RWPE1 (cell line): ENCODE measurements around the gene PDE1A.

ENCODE experiments used
- CTCF ChIA-PET: fragments of 350-600 bp; sonication (Branson Sonifier 250); formaldehyde crosslinking; extraction: SDS; loops from one replicate; lab custom pipeline; 2021; lab: Yijun Ruan, JAX
- POLR2A ChIA-PET: fragments of 400-600 bp; formaldehyde crosslinking; extraction: SDS; loops from one replicate; lab custom pipeline; 2020; ENCODE audit warnings: antibody characterized with exemption; ENCODE audit not compliant: low non-redundant PET; lab: Yijun Ruan, JAX
- DNase-seq: peaks from one replicate; pipeline ENCODE4 v3.0.0; 2012; ENCODE audit warnings: low spot score
- H3K27ac ChIP-seq: fragments of 450-650 bp; 2 replicates; pipeline ENCODE4 v1.5.1; 2017
- TF ChIP-seq, protein P1 (sequence below): fragments of 450-650 bp; conservative IDR thresholded peaks from 2 replicates; pipeline ENCODE4 v1.5.1; 2017; ENCODE audit warnings: low read depth, mild to moderate bottlenecking

PDE1A gene

DNA sequence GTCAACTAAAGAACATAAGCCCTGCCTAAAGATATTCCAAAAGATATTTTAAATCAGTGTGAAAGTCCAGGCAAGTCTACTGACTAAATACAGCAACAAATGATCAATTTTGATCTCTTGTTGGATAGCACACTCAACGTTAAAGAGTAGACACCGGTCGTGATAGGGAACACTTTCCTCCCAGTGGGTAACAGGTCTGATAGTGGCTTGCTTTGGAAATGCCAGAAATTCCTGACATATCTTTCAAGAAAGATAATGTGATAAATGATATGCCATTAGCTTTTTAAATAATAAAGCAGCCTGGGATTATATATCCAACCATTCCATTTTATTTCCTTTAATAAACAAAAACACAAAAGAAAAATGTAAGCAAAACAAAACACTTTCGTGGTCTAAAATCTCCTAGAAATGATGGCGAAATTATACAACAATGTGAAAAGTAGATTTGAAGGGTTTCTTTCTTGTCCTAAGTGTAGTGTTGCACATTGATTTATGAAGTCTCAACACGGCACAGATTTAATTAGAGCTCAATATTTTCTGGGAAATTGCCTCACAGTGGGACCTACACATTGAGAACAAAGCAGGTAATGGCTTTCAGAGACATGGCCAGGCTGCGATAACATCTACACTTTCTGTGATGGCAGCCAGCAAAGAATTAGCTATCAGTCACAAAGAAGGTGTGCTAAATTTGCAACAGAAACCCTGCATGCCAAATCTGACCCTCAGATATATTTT is 282.6 kb downstream of the PDE1A start:
- no peak overlapping the region for H3K27ac ChIP-seq
- TF ChIP-seq, protein P1, sequence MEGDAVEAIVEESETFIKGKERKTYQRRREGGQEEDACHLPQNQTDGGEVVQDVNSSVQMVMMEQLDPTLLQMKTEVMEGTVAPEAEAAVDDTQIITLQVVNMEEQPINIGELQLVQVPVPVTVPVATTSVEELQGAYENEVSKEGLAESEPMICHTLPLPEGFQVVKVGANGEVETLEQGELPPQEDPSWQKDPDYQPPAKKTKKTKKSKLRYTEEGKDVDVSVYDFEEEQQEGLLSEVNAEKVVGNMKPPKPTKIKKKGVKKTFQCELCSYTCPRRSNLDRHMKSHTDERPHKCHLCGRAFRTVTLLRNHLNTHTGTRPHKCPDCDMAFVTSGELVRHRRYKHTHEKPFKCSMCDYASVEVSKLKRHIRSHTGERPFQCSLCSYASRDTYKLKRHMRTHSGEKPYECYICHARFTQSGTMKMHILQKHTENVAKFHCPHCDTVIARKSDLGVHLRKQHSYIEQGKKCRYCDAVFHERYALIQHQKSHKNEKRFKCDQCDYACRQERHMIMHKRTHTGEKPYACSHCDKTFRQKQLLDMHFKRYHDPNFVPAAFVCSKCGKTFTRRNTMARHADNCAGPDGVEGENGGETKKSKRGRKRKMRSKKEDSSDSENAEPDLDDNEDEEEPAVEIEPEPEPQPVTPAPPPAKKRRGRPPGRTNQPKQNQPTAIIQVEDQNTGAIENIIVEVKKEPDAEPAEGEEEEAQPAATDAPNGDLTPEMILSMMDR = no peak
- ChIA-PET CTCF (no interaction called here), POLR2A (no interaction called here)
- no peak for DNase-seq

DNA sequence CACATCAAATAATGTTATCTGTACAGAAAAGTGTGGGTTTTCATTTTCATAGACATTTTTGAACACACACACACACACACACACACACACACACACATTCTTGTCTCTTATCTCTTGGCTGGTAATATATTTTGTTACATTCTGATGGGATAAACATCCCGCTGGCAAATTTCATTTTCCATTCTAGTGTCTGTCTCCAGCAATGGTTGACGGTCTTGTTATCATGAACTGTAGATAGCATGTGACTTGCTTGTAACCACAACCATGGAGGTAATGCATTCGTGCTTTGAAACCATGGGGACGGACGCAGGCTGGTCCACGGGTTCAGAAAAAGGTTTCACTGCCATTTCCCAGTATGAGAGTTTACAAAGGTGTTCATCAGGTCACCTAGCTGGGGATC is 284.8 kb downstream of the PDE1A start:
- H3K27ac ChIP-seq = no peak overlapping the region
- no peak for DNase-seq
- POLR2A ChIA-PET = no interaction called here
- TF ChIP-seq, protein P1 = no peak
- CTCF ChIA-PET = interaction anchor here (0.6 kb wide), 2 partner anchors 12 to 25 kb away, joined by 4 to 7 read pairs; no protein-coding TSS in a partner anchor

DNA sequence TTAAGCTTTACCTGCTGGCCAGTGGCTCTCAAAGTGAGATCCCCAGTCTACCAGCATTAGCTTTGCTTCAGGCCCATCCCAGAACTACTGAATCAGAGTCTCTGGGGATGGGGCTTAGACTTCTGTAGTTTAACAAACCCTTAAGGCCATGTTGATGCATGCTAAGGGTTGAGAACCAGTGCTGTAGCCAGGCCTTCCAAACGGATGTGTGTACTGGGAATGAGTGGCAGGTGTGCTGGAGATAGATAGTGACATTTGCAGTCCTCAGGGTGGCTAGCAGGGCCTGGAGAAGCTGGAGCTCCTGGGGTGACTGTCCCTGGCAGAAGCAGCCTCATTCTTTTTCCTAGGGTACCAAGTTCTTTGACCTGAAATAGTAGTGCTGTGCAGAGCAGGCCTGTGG is 292.6 kb downstream of the PDE1A start:
- POLR2A ChIA-PET = no interaction called here
- TF ChIP-seq, protein P1 = no peak
- H3K27ac ChIP-seq = no peak overlapping the region
- CTCF ChIA-PET = no interaction called here
- DNase-seq = no peak

DNA sequence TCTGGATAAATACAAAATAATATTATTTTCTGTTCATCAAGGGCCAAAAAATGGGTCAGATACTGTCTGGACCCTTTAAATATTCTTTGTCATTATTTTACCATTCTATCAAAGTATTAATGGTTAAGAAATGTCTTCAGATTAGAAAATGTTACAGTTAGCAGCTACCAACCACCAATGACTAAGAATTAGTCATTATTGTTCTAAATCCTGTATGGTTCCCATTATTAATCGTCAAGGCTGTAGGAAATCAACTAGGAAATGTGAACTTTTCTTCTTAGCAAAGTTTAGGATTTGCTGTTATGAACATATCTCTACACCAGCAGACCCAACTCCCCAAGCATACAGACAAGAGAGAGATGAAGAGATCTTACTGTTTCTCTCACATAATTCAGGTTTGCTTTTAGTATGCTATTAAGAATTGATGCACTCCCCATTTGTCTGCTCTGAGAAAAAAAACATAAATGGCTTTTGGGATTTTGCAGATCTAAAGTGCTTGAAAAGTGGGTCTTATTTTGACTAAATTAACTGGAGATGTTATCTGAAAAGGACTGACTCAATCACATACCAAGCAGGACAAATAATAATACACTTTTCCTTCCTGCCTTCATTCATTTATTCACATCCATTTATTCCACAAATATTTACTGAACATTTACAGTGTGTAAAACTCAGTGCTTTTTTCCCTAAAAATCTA is 293.5 kb downstream of the PDE1A start:
- TF ChIP-seq, protein P1 = no peak
- ChIA-PET POLR2A (no interaction called here), CTCF (interaction anchor here (0.6 kb wide), 1 partner anchor 8 kb away, joined by 3 read pairs; no protein-coding TSS in a partner anchor)
- peak; percentile 5 for DNase-seq
- H3K27ac ChIP-seq = no peak overlapping the region

DNA sequence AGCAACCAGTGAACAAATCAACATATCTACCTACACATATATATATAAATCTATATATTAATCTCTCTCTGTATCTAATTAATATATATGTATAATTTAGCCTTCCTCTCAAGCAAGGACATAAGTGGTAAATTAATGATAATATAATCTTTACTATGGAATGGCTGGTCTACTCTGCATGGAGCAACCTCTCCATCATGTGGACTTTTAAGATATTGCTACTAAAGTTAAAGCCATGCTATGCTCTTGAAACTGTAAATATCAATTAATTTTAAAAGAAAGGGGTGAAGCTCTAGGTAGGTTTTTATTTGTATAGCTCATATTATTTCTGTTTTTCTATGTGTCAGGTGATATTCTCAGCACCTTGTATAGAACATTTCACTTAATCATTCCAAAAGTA is 294.2 kb downstream of the PDE1A start:
- DNase-seq = no peak
- ChIA-PET POLR2A (no interaction called here), CTCF (interaction anchor here (0.6 kb wide), 1 partner anchor 9 kb away, joined by 3 read pairs; no protein-coding TSS in a partner anchor)
- H3K27ac ChIP-seq = no peak overlapping the region
- TF ChIP-seq, protein P1 = no peak

DNA sequence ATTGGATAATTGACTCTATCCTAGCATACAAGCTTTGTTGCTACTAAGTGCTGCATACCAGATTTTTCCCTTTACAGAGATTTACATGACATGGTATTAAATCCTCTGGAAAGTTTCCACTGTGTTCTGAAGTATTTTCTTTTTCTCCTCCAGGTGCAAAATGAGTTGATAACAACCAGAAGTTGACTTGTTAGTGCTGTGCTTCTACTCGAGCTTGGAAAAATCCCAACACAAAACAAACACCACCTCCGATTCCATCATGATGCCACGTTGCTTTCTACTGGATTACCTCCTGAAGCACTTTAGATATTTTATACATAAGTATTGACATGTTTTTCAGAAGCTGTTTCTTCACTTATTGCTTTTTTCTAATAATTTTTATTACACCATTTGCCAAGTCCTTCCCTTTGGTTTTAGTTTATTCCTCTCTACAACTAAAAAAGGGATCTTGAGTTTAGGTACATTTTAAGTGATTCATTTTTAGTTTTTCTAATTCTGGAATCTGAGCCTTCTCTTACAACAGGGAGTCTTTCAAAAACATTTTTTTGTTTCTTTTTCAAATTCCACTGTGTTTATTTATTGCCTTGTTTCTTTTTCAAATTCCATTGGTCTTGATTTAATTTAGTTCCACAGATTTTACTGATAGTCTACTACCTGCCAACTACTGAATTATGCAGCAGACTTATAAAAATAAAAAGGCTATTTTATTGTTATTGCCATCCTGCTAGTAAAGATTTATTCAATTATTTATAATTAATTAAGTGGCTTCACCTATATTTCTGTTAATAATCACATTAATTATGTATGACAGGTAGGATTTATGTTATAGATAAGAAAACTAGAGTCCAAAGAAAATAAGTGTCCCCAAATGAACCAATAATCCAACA is 297.8 kb downstream of the PDE1A start:
- ChIA-PET CTCF (no interaction called here), POLR2A (no interaction called here)
- TF ChIP-seq, protein P1 = no peak
- no peak for DNase-seq
- no peak overlapping the region for H3K27ac ChIP-seq
